ENCODE data around the gene PLA2G7.

DNA sequence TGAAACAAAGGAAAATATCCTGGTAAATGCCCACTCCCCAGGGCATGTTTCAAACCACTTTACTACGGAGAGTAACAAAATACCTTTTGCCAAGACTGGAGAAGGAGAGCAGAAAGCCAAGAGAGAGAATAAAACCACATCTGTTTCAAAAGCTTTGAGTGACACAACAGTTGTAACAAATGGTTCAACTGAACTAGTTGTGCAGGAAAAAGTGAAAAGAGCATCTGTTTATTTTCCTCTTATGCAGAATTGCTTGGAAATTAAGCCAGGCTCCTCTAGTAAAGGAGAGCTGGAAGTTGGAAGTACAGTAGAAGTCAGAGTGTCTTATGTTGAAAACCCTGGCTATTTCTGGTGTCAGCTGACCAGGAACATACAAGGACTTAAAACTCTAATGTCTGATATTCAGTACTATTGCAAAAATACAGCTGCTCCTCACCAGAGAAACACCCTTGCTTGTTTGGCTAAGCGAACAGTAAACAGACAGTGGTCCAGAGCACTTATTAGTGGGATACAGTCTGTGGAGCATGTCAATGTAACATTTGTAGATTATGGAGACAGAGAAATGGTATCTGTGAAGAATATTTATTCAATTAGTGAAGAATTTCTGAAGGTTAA, 44.9 kb downstream of the PLA2G7 start:
- TF ChIP-seq CTCF (IDR thresholded peaks at IDR 0.05; ENCODE audit: insufficient read depth, low read depth, low read length) (no peak), EZH2 (IDR thresholded peaks at IDR 0.05; ENCODE audit: insufficient read depth, low read length) (no peak)

Measured in astrocyte (in vitro differentiated cells and primary cell).